Measurements from ENCODE around the gene ADGRL3.

- no peak for TF ChIP-seq CTCF (conservative IDR thresholded peaks at IDR 0.05; ENCODE audit: low read length)
- no peak for TF ChIP-seq EZH2phosphoT487 (IDR thresholded peaks at IDR 0.05; ENCODE audit: borderline replicate concordance, low read depth, low read length)
Measured at GRCh38 chr4:61770456-61770855, 570.3 kb downstream of the ADGRL3 start.

Data from OCI-LY7 (cell line).